Right lobe of liver (tissue), 4 donors: ENCODE measurements around the gene ATP10A.

Experiments
- CTCF ChIP-seq, 4 donors: fragments of 200-600 bp in 3 of 4; fragments of 450-650 bp in 1 of 4; IDR thresholded peaks; one replicate each; pipeline versions ENCODE4 v1.5.1 to v1.8.0; 2016 to 2022; ENCODE audit warnings: antibody characterized with exemption in 4 of 4, mild to moderate bottlenecking in 2 of 4
- POLR2A ChIP-seq: fragments of 450-650 bp; IDR thresholded peaks from one replicate; pipeline ENCODE4 v1.6.1; 2017; ENCODE audit warnings: antibody characterized with exemption, mild to moderate bottlenecking
- donor health status: DM: no; HTN: no; CAD: no.
- donor health status: DM: no; HTN: no; CAD: no.
- donor health status: DM: no; HTN: yes; CAD: no.

GRCh38 chr15:25727116-25727515 lies 136.0 kb downstream of the ATP10A start:
- TF ChIP-seq POLR2A (no peak), CTCF (IDR thresholded peaks at IDR 0.05) (no peak)
